Aortic smooth muscle cell (primary cell): ENCODE data around the gene RER1. TPM values are rescaled to one million over a fixed set of nuclear protein-coding genes. Genes with fewer than 3 reads are reported as not detected.

Source experiments
- total RNA-seq: library from RNA; depleted of rRNA; stranded (reverse); fragments of >200 nt; gene quantifications from 2 replicates; pipeline ENCODE4 v1.2.3, GENCODE V29; 2014

RER1 gene
- total RNA-seq, result 94.7 and 122 TPM in 2 replicates

DNA sequence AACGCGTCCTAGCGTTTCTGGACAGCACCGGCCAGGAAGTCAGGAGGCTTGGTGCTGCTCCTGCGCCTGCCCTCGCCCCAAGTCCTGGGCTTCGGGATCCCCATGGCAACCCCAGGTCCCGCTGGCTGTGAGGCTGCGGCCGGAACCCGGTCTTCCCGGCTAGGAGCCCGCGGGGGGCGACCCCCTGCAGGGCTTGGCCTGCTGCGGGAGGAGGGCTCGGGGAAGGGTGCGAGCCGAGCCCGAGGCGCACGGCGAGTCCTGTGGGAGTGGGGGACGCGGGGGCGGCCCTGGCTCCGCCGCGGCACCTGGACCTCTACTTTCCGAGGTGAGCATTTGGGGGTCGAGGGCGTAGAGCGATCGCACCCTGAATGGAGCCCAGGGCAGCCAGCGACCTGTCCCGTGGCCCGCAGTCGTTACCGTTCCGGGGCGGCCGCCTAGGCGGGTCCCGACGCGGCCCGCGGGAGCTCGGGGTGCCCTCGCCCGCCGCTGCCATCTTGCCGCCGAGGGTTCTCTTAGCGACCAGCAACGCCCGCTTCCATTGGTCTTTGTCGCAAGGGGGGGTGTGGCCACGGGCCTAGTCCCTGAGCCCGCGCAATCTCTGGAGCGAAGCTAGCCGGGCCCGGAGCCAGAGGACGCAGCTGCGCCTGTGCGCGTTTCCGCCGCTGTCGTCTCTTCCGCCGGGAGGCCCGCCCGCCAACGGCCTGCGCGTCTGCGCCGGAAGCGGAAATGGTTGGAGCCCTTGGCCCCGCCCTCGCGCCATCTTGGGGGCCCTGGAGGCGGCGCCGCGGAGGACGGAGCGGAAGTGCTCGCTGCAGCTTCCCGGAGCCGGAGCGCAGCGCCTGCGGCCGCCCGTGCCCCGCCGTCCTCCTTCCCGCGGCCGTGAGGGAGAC, at the start of gene RER1, which contains the start of gene MORN1:
Gene RER1, plus strand, starts transcription at position 801 of the 890 bp plus-strand sequence. CDS start 3,950 bp downstream, outside the sequence.
Gene MORN1, minus strand, starts transcription at position 514 of the 890 bp plus-strand sequence. Its CDS starts 21 bp downstream, at position 493.

GRCh38 chr1:2412395-2412772, 20.7 kb downstream of the RER1 start, which contains the start of gene PEX10:
PEX10 (minus strand) TSS chr1:2412564; CDS start chr1:2412502, 62 bp downstream.

Other genes with a start within 250 kb of the RER1 start
- gene FAAP20, start 197.1 kb upstream of the RER1 start, total RNA-seq, result 15.4 and 16.9 TPM in 2 replicates
- 27.0 and 29.8 TPM in 2 replicates for gene SKI, start 163.5 kb upstream of the RER1 start, total RNA-seq
- 6.2 and 7.5 TPM in 2 replicates for gene MORN1, start 287 bp upstream of the RER1 start, total RNA-seq
- 28.4 and 28.8 TPM in 2 replicates for gene PEX10, start 20.7 kb downstream of the RER1 start, total RNA-seq
- 3.2 and 5.9 TPM in 2 replicates for gene PLCH2, start 84.4 kb downstream of the RER1 start, total RNA-seq
- 16.4 and 20.5 TPM in 2 replicates for gene PANK4, start 134.8 kb downstream of the RER1 start, total RNA-seq
- gene HES5, start 138.4 kb downstream of the RER1 start, total RNA-seq, result 0.06 TPM in 1 of 2 replicates, not detected in the other
- 25.8 and 26.2 TPM in 2 replicates for gene TNFRSF14, start 164.5 kb downstream of the RER1 start, total RNA-seq
- gene PRXL2B, start 194.9 kb downstream of the RER1 start, total RNA-seq, result 10.9 and 11.1 TPM in 2 replicates
- 0.40 and 0.75 TPM in 2 replicates for gene MMEL1, start 241.2 kb downstream of the RER1 start, total RNA-seq